ENCODE measurements around the gene PLCB1. TPM values are rescaled to one million over a fixed set of nuclear protein-coding genes. Genes with fewer than 3 reads are reported as not detected.

The PLCB1 gene
- polyA plus RNA-seq, 4 donors, result 1.8 to 5.4 (median 2.0) TPM

DNA sequence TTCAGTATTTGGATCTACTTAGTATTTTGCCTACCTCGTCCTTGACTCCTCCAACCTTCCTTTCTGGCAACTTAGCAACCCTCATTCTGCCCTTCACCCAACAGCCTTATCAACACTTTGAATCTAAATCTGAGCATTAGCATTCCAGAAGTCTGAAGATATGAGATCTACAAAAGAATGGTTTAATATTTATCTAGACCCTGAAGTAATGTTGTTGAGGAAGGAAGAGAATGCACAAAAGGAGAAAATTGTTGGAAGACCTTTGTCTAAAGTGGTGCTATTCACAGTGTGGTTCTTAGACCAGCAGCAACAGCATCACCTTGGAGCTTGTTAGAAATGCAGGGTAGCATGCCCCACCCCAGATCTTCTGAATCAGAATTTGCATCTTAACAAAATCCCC is 738.6 kb downstream of the PLCB1 start:
- H3K4me1 ChIP-seq (ENCODE audit: control insufficient read depth in 3 of 3, insufficient read depth in 2 of 3, low read depth in 1 of 3, low read length in 2 of 3), result no peaks in the 10 kb centered on the region

DNA sequence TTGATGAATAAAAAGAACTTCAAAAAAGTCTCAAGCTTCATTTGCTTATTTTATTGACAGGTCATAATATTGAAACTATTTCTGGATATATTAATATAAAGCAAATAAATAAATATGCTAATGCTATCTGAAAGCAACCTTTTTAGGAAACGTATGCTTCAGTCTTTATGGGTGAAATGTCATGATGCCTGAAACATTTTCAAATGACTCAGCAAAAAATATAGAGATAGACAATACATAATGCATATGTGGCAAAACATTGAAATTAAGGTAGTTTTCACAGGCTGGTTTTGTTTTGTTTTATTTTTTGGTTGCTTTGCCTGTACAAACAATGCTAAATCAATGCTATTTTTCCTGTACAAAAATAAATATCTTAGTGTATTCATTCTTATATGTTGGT is 742.4 kb downstream of the PLCB1 start:
- Histone ChIP-seq H3K27me3 (ENCODE audit: control insufficient read depth in 3 of 3, insufficient read depth in 3 of 3, low read length in 3 of 3) (no peaks in the 10 kb centered on the region), H3K9me3 (ENCODE audit: control insufficient read depth in 2 of 2, insufficient read depth in 1 of 2, low read depth in 1 of 2, low read length in 1 of 2) (no peaks in the 10 kb centered on the region), H3K36me3 (ENCODE audit: control insufficient read depth in 3 of 3, insufficient read depth in 2 of 3, low read depth in 1 of 3, low read length in 3 of 3) (no peaks in the 10 kb centered on the region), H3K4me1 (ENCODE audit: control insufficient read depth in 3 of 3, insufficient read depth in 2 of 3, low read depth in 1 of 3, low read length in 2 of 3) (no peaks in the 10 kb centered on the region), H3K4me3 (ENCODE audit: low read depth in 1 of 3, low read length in 3 of 3) (no peak overlapping the region), H3K27ac (ENCODE audit: low read depth in 1 of 3, low read length in 2 of 3) (no peak overlapping the region)
- WGBS, 3 donors, result 75 to 84% (median 79%) methylated on average over 1 of the region's 1 CpG
- DNase-seq (no peak), FAIRE-seq (no peak)

More for the DNA sequence above, 738.6 kb downstream of the PLCB1 start:
- no peak overlapping the region for H3K27ac ChIP-seq (ENCODE audit: low read depth in 1 of 3, low read length in 2 of 3)
- no peaks in the 10 kb centered on the region for H3K9me3 ChIP-seq (ENCODE audit: control insufficient read depth in 2 of 2, insufficient read depth in 1 of 2, low read depth in 1 of 2, low read length in 1 of 2)
- DNase-seq, result no peak
- WGBS, 3 donors, result 71 to 82% (median 81%) methylated on average over 1 of the region's 1 CpG
- H3K36me3 ChIP-seq (ENCODE audit: control insufficient read depth in 3 of 3, insufficient read depth in 2 of 3, low read depth in 1 of 3, low read length in 3 of 3), result no peaks in the 10 kb centered on the region
- FAIRE-seq, result no peak
- no peaks in the 10 kb centered on the region for H3K27me3 ChIP-seq (ENCODE audit: control insufficient read depth in 3 of 3, insufficient read depth in 3 of 3, low read length in 3 of 3)
- H3K4me3 ChIP-seq (ENCODE audit: low read depth in 1 of 3, low read length in 3 of 3), result no peak overlapping the region

- H3K4me1 ChIP-seq (ENCODE audit: control insufficient read depth in 3 of 3, insufficient read depth in 2 of 3, low read depth in 1 of 3, low read length in 2 of 3), result no peaks in the 10 kb centered on the region
- DNase-seq (no peak), FAIRE-seq (no peak)
- no peak overlapping the region for H3K4me3 ChIP-seq (ENCODE audit: low read depth in 1 of 3, low read length in 3 of 3)
- H3K27ac ChIP-seq (ENCODE audit: low read depth in 1 of 3, low read length in 2 of 3), result no peak overlapping the region
- H3K36me3 ChIP-seq (ENCODE audit: control insufficient read depth in 3 of 3, insufficient read depth in 2 of 3, low read depth in 1 of 3, low read length in 3 of 3), result no peaks in the 10 kb centered on the region
- no peaks in the 10 kb centered on the region for H3K27me3 ChIP-seq (ENCODE audit: control insufficient read depth in 3 of 3, insufficient read depth in 3 of 3, low read length in 3 of 3)
- H3K9me3 ChIP-seq (ENCODE audit: control insufficient read depth in 2 of 2, insufficient read depth in 1 of 2, low read depth in 1 of 2, low read length in 1 of 2), result no peaks in the 10 kb centered on the region
These were observed 743.5 kb downstream of the PLCB1 start for GRCh38 chr20:8875586-8875985.

DNA sequence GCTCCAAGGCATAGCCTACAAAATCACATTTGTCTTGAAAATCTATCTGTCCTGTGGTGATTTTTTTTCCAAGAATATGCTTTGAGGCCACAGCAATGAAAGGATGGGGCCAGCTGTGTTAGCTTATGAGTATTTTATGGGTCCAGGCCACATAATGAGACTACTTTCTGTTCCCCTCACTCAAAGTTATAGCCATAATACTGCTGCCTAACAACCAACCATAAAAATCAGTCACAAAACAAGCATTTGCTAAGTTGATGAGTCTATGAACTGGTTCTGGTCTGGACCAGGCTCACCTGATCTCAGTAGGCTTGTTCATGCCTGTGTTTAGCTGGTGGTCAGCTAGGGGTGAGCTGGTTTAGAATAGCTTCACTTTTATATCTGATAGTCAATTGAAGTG is 744.3 kb downstream of the PLCB1 start:
- peak in 1 of 2 donors; percentile 20 for DNase-seq
- no peak for FAIRE-seq
- H3K9me3 ChIP-seq (ENCODE audit: control insufficient read depth in 2 of 2, insufficient read depth in 1 of 2, low read depth in 1 of 2, low read length in 1 of 2), result no peaks in the 10 kb centered on the region

DNA sequence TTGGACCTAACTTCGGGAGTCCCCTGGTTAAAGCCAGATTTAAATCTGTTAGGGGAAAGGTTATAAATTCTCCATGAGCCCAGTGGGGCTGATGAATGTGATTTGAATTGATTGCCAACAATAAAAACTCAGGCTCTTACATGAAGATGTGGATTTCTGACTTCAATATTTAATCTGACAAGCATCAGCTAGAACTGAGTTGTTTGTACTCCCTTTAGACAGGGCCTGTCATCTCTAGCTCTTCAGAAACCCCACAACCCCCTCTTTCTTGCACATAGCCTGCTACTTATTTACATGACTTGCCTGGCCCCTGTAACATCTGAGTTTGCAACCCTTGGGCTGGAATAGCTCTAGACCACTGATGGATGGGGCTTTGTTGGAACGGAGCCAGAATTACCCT is 745.2 kb downstream of the PLCB1 start:
- 84 to 90% (median 88%) methylated on average over 2 of the region's 2 CpGs for WGBS, 3 donors
- no peak overlapping the region for H3K27ac ChIP-seq (ENCODE audit: low read depth in 1 of 3, low read length in 2 of 3)
- H3K4me1 ChIP-seq (ENCODE audit: control insufficient read depth in 3 of 3, insufficient read depth in 2 of 3, low read depth in 1 of 3, low read length in 2 of 3), result no peaks in the 10 kb centered on the region
- no peak overlapping the region for H3K4me3 ChIP-seq (ENCODE audit: low read depth in 1 of 3, low read length in 3 of 3)
- H3K36me3 ChIP-seq (ENCODE audit: control insufficient read depth in 3 of 3, insufficient read depth in 2 of 3, low read depth in 1 of 3, low read length in 3 of 3), result no peaks in the 10 kb centered on the region
- FAIRE-seq, result no peak
- no peak for DNase-seq
- H3K9me3 ChIP-seq (ENCODE audit: control insufficient read depth in 2 of 2, insufficient read depth in 1 of 2, low read depth in 1 of 2, low read length in 1 of 2), result no peaks in the 10 kb centered on the region
- no peaks in the 10 kb centered on the region for H3K27me3 ChIP-seq (ENCODE audit: control insufficient read depth in 3 of 3, insufficient read depth in 3 of 3, low read length in 3 of 3)

More for the DNA sequence above, 744.3 kb downstream of the PLCB1 start:
- no peaks in the 10 kb centered on the region for H3K4me1 ChIP-seq (ENCODE audit: control insufficient read depth in 3 of 3, insufficient read depth in 2 of 3, low read depth in 1 of 3, low read length in 2 of 3)
- no peaks in the 10 kb centered on the region for H3K27me3 ChIP-seq (ENCODE audit: control insufficient read depth in 3 of 3, insufficient read depth in 3 of 3, low read length in 3 of 3)
- H3K4me3 ChIP-seq (ENCODE audit: low read depth in 1 of 3, low read length in 3 of 3), result no peak overlapping the region
- H3K27ac ChIP-seq (ENCODE audit: low read depth in 1 of 3, low read length in 2 of 3), result no peak overlapping the region
- H3K36me3 ChIP-seq (ENCODE audit: control insufficient read depth in 3 of 3, insufficient read depth in 2 of 3, low read depth in 1 of 3, low read length in 3 of 3), result no peaks in the 10 kb centered on the region

DNA sequence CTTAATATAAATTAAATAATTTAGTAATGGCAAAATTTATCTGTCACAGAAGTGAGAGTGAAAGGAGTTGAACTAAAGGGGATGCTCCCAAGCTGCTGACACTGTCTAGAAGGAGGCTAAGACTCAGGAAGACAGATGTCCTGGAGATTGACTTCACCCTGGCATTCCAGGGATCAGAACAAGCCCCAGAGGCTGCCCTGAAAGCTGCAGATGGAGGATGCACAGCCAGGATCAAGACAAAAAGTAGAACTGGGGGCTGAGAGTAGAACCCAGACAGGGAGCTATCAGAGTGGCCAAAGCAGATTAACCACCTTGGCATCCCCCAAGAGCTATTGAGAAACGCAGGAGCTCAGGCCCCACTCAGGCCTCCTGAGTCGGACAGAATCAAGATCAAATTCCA is 747.6 kb downstream of the PLCB1 start:
- no peaks in the 10 kb centered on the region for H3K9me3 ChIP-seq (ENCODE audit: control insufficient read depth in 2 of 2, insufficient read depth in 1 of 2, low read depth in 1 of 2, low read length in 1 of 2)
- H3K36me3 ChIP-seq (ENCODE audit: control insufficient read depth in 3 of 3, insufficient read depth in 2 of 3, low read depth in 1 of 3, low read length in 3 of 3), result no peaks in the 10 kb centered on the region
- no peak overlapping the region for H3K4me3 ChIP-seq (ENCODE audit: low read depth in 1 of 3, low read length in 3 of 3)
- FAIRE-seq (no peak), DNase-seq (no peak)
- no peaks in the 10 kb centered on the region for H3K4me1 ChIP-seq (ENCODE audit: control insufficient read depth in 3 of 3, insufficient read depth in 2 of 3, low read depth in 1 of 3, low read length in 2 of 3)
- no peak overlapping the region for H3K27ac ChIP-seq (ENCODE audit: low read depth in 1 of 3, low read length in 2 of 3)
- 79 to 99% (median 86%) methylated on average over 2 of the region's 2 CpGs for WGBS, 3 donors
- no peaks in the 10 kb centered on the region for H3K27me3 ChIP-seq (ENCODE audit: control insufficient read depth in 3 of 3, insufficient read depth in 3 of 3, low read length in 3 of 3)

DNA sequence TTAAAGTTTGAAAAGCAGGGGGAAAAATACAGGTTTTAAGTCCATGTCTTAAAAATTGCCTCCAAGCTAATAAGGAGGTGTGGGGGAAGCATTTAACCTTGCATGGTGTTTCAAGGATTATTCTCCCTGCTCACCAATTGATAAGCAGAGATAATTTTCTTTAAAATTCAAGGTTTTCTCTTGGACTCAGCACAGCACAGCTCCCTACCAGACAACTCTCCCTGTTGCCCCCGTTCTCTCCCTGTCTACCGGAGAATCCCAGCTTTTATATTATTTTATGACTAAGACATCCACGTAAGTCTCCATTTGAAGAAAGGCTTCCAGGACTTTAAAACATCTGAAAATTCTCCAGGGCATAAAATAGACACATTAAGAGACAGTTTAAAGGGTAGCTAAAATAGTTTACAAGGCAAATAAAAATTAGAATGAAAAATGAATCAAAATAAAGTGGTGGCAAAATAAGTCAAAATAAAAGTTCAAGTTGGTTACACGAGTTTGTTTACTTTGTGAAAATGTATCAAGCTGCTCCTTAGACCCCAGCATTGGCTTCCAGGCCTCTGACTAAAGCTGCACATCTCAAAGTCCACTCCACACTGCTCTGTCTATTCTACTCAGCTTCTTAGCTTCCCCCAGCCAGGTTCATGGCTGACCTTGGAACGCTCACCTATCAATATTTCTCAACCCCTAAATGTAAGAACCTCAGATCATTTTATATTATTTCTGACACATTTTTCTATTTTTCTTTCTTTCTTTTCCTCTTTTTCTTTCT is 748.2 kb downstream of the PLCB1 start:
- Histone ChIP-seq H3K27me3 (ENCODE audit: control insufficient read depth in 3 of 3, insufficient read depth in 3 of 3, low read length in 3 of 3) (no peaks in the 10 kb centered on the region), H3K4me3 (ENCODE audit: low read depth in 1 of 3, low read length in 3 of 3) (no peak overlapping the region), H3K9me3 (ENCODE audit: control insufficient read depth in 2 of 2, insufficient read depth in 1 of 2, low read depth in 1 of 2, low read length in 1 of 2) (no peaks in the 10 kb centered on the region), H3K4me1 (ENCODE audit: control insufficient read depth in 3 of 3, insufficient read depth in 2 of 3, low read depth in 1 of 3, low read length in 2 of 3) (no peaks in the 10 kb centered on the region), H3K27ac (ENCODE audit: low read depth in 1 of 3, low read length in 2 of 3) (no peak overlapping the region), H3K36me3 (ENCODE audit: control insufficient read depth in 3 of 3, insufficient read depth in 2 of 3, low read depth in 1 of 3, low read length in 3 of 3) (no peaks in the 10 kb centered on the region)
- WGBS, 3 donors, result 72 to 76% (median 74%) methylated on average over 5 of the region's 5 CpGs
- DNase-seq, result peak in 1 of 2 donors; percentile 54
- no peak for FAIRE-seq

GRCh38 chr20:8891039-8891438 is 759.0 kb downstream of the PLCB1 start:
- FAIRE-seq, result no peak
- 93 to 97% (median 97%) methylated on average over 1 of the region's 1 CpG for WGBS, 3 donors
- no peak overlapping the region for H3K4me3 ChIP-seq (ENCODE audit: low read depth in 1 of 3, low read length in 3 of 3)
- peaks cover 0 to 7% of the 10 kb centered on the region in 2 donors for H3K9me3 ChIP-seq (ENCODE audit: control insufficient read depth in 2 of 2, insufficient read depth in 1 of 2, low read depth in 1 of 2, low read length in 1 of 2)
- no peak for DNase-seq
- no peaks in the 10 kb centered on the region for H3K4me1 ChIP-seq (ENCODE audit: control insufficient read depth in 3 of 3, insufficient read depth in 2 of 3, low read depth in 1 of 3, low read length in 2 of 3)
- no peaks in the 10 kb centered on the region for H3K27me3 ChIP-seq (ENCODE audit: control insufficient read depth in 3 of 3, insufficient read depth in 3 of 3, low read length in 3 of 3)
- no peaks in the 10 kb centered on the region for H3K36me3 ChIP-seq (ENCODE audit: control insufficient read depth in 3 of 3, insufficient read depth in 2 of 3, low read depth in 1 of 3, low read length in 3 of 3)
- no peak overlapping the region for H3K27ac ChIP-seq (ENCODE audit: low read depth in 1 of 3, low read length in 2 of 3)

- Histone ChIP-seq H3K36me3 (ENCODE audit: control insufficient read depth in 3 of 3, insufficient read depth in 2 of 3, low read depth in 1 of 3, low read length in 3 of 3) (no peaks in the 10 kb centered on the region), H3K27me3 (ENCODE audit: control insufficient read depth in 3 of 3, insufficient read depth in 3 of 3, low read length in 3 of 3) (no peaks in the 10 kb centered on the region), H3K27ac (ENCODE audit: low read depth in 1 of 3, low read length in 2 of 3) (no peak overlapping the region), H3K4me1 (ENCODE audit: control insufficient read depth in 3 of 3, insufficient read depth in 2 of 3, low read depth in 1 of 3, low read length in 2 of 3) (no peaks in the 10 kb centered on the region), H3K9me3 (ENCODE audit: control insufficient read depth in 2 of 2, insufficient read depth in 1 of 2, low read depth in 1 of 2, low read length in 1 of 2) (peaks cover 0 to 7% of the 10 kb centered on the region in 2 donors), H3K4me3 (ENCODE audit: low read depth in 1 of 3, low read length in 3 of 3) (no peak overlapping the region)
- DNase-seq (no peak), FAIRE-seq (no peak)
These were observed 763.4 kb downstream of the PLCB1 start for GRCh38 chr20:8895472-8895871.
